ENCODE measurements around the gene TMC1.

TMC1 gene

GRCh38 chr9:72618811-72619210 lies 97.4 kb downstream of the TMC1 start:
- no peak for DNase-seq

GRCh38 chr9:72622186-72622585 lies 100.8 kb downstream of the TMC1 start:
- DNase-seq, result no peak

GRCh38 chr9:72623156-72623555 lies 101.7 kb downstream of the TMC1 start:
- no peak for DNase-seq

GRCh38 chr9:72627147-72627546 lies 105.7 kb downstream of the TMC1 start:
- no peak for DNase-seq

GRCh38 chr9:72627956-72628540 lies 106.6 kb downstream of the TMC1 start:
- no peak for DNase-seq

GRCh38 chr9:72633966-72634365 lies 112.6 kb downstream of the TMC1 start:
- peak in 1 of 2 donors; percentile 22 for DNase-seq

- peak; percentile 10 to 11 for DNase-seq
Measured at GRCh38 chr9:72635197-72635596, 113.8 kb downstream of the TMC1 start.

- no peak for DNase-seq
Measured at GRCh38 chr9:72636621-72637020, 115.2 kb downstream of the TMC1 start.

- no peak for DNase-seq
Measured at GRCh38 chr9:72643651-72644050, 122.2 kb downstream of the TMC1 start.

- no peak for DNase-seq
Measured at GRCh38 chr9:72646061-72646460, 124.7 kb downstream of the TMC1 start.

- DNase-seq, result no peak
Measured at GRCh38 chr9:72648324-72649126, 127.1 kb downstream of the TMC1 start.

- DNase-seq, result no peak
Measured at GRCh38 chr9:72649127-72649442, 127.7 kb downstream of the TMC1 start.

- DNase-seq, result no peak
Measured at GRCh38 chr9:72650206-72650605, 128.8 kb downstream of the TMC1 start.

GRCh38 chr9:72656021-72656420 lies 134.6 kb downstream of the TMC1 start:
- no peak for DNase-seq

GRCh38 chr9:72657023-72657422 lies 135.6 kb downstream of the TMC1 start:
- no peak for DNase-seq

GRCh38 chr9:72658703-72659102 lies 137.3 kb downstream of the TMC1 start:
- DNase-seq, result no peak

- DNase-seq, result no peak
Measured at GRCh38 chr9:72661401-72662135, 140.2 kb downstream of the TMC1 start.

GRCh38 chr9:72665421-72665820 lies 144.0 kb downstream of the TMC1 start:
- DNase-seq, result no peak

GRCh38 chr9:72667181-72667580 lies 145.8 kb downstream of the TMC1 start:
- no peak for DNase-seq

GRCh38 chr9:72674961-72675360 lies 153.6 kb downstream of the TMC1 start:
- DNase-seq, result no peak

GRCh38 chr9:72675586-72675985 lies 154.2 kb downstream of the TMC1 start:
- no peak for DNase-seq

- DNase-seq, result no peak
Measured at GRCh38 chr9:72680593-72681282, 159.3 kb downstream of the TMC1 start.

- DNase-seq, result no peak
Measured at GRCh38 chr9:72681283-72681630, 159.8 kb downstream of the TMC1 start.

GRCh38 chr9:72684615-72685014 lies 163.2 kb downstream of the TMC1 start:
- DNase-seq, result no peak

Measured in CD4-positive, alpha-beta T cell treated with Interleukin-1 beta for 1 hour (primary cell).